DOHH2 (cell line): ENCODE measurements around the gene GOLIM4.

Source experiments
- H3F3A ChIP-seq: fragments of 200-600 bp; sonication (generic), shearing (Covaris generic); 2 replicates; pipeline ENCODE4 v1.6.0; 2016; ENCODE audit warnings: antibody characterized with exemption, mild to moderate bottlenecking; ENCODE audit not compliant: control insufficient read depth, insufficient read depth
- H3K27ac ChIP-seq: fragments of 200-600 bp; sonication (generic); 2 replicates; pipeline ENCODE4 v1.5.1; 2014; ENCODE audit warnings: low read depth, mild to moderate bottlenecking, low read length, moderate library complexity
- H3K27me3 ChIP-seq: fragments of 200-600 bp; sonication (generic); 2 replicates; pipeline ENCODE4 v1.6.1; 2014; ENCODE audit warnings: mild to moderate bottlenecking, low read length, mixed read lengths; ENCODE audit not compliant: control insufficient read depth
- H3K36me3 ChIP-seq: fragments of 200-600 bp; sonication (generic); 2 replicates; pipeline ENCODE4 v1.6.1; 2014; ENCODE audit warnings: mild to moderate bottlenecking, low read length, moderate library complexity, mixed read lengths; ENCODE audit not compliant: control insufficient read depth
- H3K4me1 ChIP-seq: fragments of 200-600 bp; sonication (generic); 2 replicates; pipeline ENCODE4 v1.6.1; 2014; ENCODE audit warnings: mild to moderate bottlenecking, low read length, mixed read lengths; ENCODE audit not compliant: control insufficient read depth
- H3K4me2 ChIP-seq: fragments of 200-600 bp; sonication (generic); 2 replicates; pipeline ENCODE4 v1.6.0; 2014; ENCODE audit warnings: mild to moderate bottlenecking, low read length, moderate library complexity
- H3K4me3 ChIP-seq: fragments of 200-600 bp; sonication (generic); 2 replicates; pipeline ENCODE4 v1.5.1; 2014; ENCODE audit warnings: mild to moderate bottlenecking, low read length, mixed read lengths
- H3K79me2 ChIP-seq: fragments of 200-600 bp; sonication (generic); 2 replicates; pipeline ENCODE4 v1.6.1; 2014; ENCODE audit warnings: mild to moderate bottlenecking, low read length, mixed read lengths; ENCODE audit not compliant: control insufficient read depth
- H3K9me2 ChIP-seq: fragments of 200-600 bp; sonication (generic); replicated peaks from 2 replicates; pipeline ENCODE4 v1.6.1; 2014; ENCODE audit warnings: mild to moderate bottlenecking, low read length, mixed read lengths; ENCODE audit not compliant: control insufficient read depth
- H3K9me3 ChIP-seq: fragments of 200-600 bp; sonication (generic); 2 replicates; pipeline ENCODE4 v1.6.1; 2014; ENCODE audit warnings: antibody characterized with exemption, low read length, mixed read lengths; ENCODE audit not compliant: control insufficient read depth, insufficient read depth
- H4K20me1 ChIP-seq: fragments of 200-600 bp; sonication (generic); 2 replicates; pipeline ENCODE4 v1.6.0; 2014; ENCODE audit warnings: low read depth, mild to moderate bottlenecking, antibody characterized with exemption, low read length, moderate library complexity; ENCODE audit not compliant: control insufficient read depth, insufficient read depth
- CTCF ChIP-seq: fragments of 200-600 bp; sonication (generic); IDR thresholded peaks from one replicate; pipeline ENCODE4 v1.5.1; 2014; ENCODE audit warnings: antibody characterized with exemption, mild to moderate bottlenecking, low read depth, low read length; ENCODE audit not compliant: poor library complexity, severe bottlenecking
- EZH2phosphoT487 ChIP-seq: fragments of 200-600 bp; sonication (generic); IDR thresholded peaks from 2 replicates; pipeline ENCODE4 v1.6.1; 2017; ENCODE audit warnings: borderline replicate concordance, mild to moderate bottlenecking, antibody characterized with exemption, low read length, moderate library complexity, mixed read lengths

Gene GOLIM4

GRCh38 chr3:168094580-168094876 lies 1.2 kb downstream of the GOLIM4 start:
- TF ChIP-seq EZH2phosphoT487: no peak
- TF ChIP-seq CTCF: no peak
- Histone ChIP-seq H3K4me3 (peak overlapping the region; percentile 92), H3K27ac (peak overlapping the region; percentile 58), H4K20me1 (no peaks in the 10 kb centered on the region), H3K27me3 (no peaks in the 10 kb centered on the region), H3K36me3 (no peaks in the 10 kb centered on the region), H3K9me3 (no peaks in the 10 kb centered on the region), H3K4me2 (peak overlapping the region; percentile 92), H3K9me2 (no peaks in the 10 kb centered on the region), H3F3A (peaks cover 16% of the 10 kb centered on the region), H3K4me1 (peaks cover 38% of the 10 kb centered on the region), H3K79me2 (peaks cover 53% of the 10 kb centered on the region)

- Histone ChIP-seq H3K36me3 (no peaks in the 10 kb centered on the region), H3K27me3 (no peaks in the 10 kb centered on the region), H4K20me1 (no peaks in the 10 kb centered on the region), H3F3A (peaks cover 21% of the 10 kb centered on the region), H3K79me2 (peaks cover 60% of the 10 kb centered on the region), H3K4me1 (peaks cover 40% of the 10 kb centered on the region), H3K27ac (no peak overlapping the region), H3K9me3 (no peaks in the 10 kb centered on the region), H3K9me2 (no peaks in the 10 kb centered on the region), H3K4me2 (peak overlapping the region; percentile 92), H3K4me3 (peak overlapping the region; percentile 92)
- TF ChIP-seq EZH2phosphoT487: no peak
- no peak for TF ChIP-seq CTCF
Observed at GRCh38 chr3:168093790-168094189, 1.9 kb downstream of the GOLIM4 start.

GRCh38 chr3:168093229-168093628 lies 2.5 kb downstream of the GOLIM4 start:
- Histone ChIP-seq H3K4me3 (peak overlapping the region; percentile 92), H3K9me3 (no peaks in the 10 kb centered on the region), H3F3A (peaks cover 20% of the 10 kb centered on the region), H3K27me3 (no peaks in the 10 kb centered on the region), H3K36me3 (no peaks in the 10 kb centered on the region), H3K79me2 (peaks cover 66% of the 10 kb centered on the region), H4K20me1 (no peaks in the 10 kb centered on the region), H3K4me2 (peak overlapping the region; percentile 92), H3K9me2 (no peaks in the 10 kb centered on the region), H3K27ac (no peak overlapping the region), H3K4me1 (peaks cover 46% of the 10 kb centered on the region)
- no peak for TF ChIP-seq CTCF
- no peak for TF ChIP-seq EZH2phosphoT487

- H3K9me2 ChIP-seq: no peaks in the 10 kb centered on the region
- H3K79me2 ChIP-seq: peaks cover 76% of the 10 kb centered on the region
- no peak overlapping the region for H3K4me3 ChIP-seq
- no peaks in the 10 kb centered on the region for H3K9me3 ChIP-seq
- H3K27ac ChIP-seq: no peak overlapping the region
- no peaks in the 10 kb centered on the region for H3K27me3 ChIP-seq
- no peak for TF ChIP-seq CTCF
- TF ChIP-seq EZH2phosphoT487: no peak
- H3K4me2 ChIP-seq: no peak overlapping the region
- H3F3A ChIP-seq: peaks cover 10% of the 10 kb centered on the region
- no peaks in the 10 kb centered on the region for H3K36me3 ChIP-seq
- peaks cover 47% of the 10 kb centered on the region for H3K4me1 ChIP-seq
- no peaks in the 10 kb centered on the region for H4K20me1 ChIP-seq
Observed at GRCh38 chr3:168091941-168092340, 3.8 kb downstream of the GOLIM4 start.
